WI38 (cell line): Measurements from ENCODE around the gene RING1.

ENCODE experiments used
- H3K4me3 ChIP-seq: 2 replicates; pipeline ENCODE4 v1.5.1; 2011; ENCODE audit warnings: low read depth, mild to moderate bottlenecking, control low read depth, low read length
- TF ChIP-seq, protein P1 (sequence below): IDR thresholded peaks from 2 replicates; pipeline ENCODE4 v1.5.1; 2012; ENCODE audit warnings: low read depth, mild to moderate bottlenecking, control low read depth, low read length

The RING1 gene

DNA sequence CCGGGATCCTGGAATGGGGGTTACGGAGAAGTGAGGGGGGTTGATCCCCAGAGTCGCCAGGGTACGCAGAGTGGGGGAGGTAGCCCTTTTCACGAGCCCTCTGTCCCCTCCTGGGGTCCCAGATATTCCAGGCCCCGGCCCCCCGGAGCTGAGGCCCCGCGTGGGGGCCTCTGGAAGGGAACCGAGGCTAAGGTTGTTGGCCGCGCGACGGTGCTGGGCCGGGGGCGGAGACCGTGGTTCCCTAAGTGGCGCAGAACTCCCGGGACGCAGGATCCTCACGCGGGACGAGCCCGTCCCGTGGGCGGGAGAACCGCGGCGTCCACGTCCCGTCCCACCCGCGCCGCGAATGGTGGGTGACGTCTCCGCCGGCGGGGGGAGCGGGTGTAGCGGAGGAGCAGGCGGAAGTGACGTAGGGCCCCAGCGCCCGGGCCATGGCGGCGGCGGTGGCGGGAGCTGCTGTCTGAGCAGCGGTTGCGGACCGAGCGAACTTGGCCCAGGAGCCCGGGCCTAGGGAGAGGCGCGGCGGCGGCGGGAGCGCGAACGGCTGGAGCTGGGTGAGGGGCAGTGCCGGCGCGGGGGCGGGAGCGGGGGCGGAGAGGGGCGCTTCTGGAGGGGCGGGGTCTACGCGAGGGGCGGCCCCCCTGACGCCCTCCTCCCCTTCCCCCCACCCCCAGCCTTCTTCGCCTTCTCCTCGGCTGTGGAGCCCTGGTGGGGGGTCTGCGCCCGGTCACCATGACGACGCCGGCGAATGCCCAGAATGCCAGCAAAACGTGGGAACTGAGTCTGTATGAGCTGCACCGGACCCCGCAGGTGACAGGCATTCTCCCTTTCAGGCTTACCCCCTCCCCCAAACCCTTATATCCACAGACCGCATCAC lies at the start of gene RING1:
Gene RING1, plus strand, starts transcription at position 410 of the 877 bp plus-strand sequence. Its CDS starts 323 bp downstream, at position 733.
- H3K4me3 ChIP-seq, result peak within 1 kb of the TSS; percentile 84
- TF ChIP-seq, protein P1, sequence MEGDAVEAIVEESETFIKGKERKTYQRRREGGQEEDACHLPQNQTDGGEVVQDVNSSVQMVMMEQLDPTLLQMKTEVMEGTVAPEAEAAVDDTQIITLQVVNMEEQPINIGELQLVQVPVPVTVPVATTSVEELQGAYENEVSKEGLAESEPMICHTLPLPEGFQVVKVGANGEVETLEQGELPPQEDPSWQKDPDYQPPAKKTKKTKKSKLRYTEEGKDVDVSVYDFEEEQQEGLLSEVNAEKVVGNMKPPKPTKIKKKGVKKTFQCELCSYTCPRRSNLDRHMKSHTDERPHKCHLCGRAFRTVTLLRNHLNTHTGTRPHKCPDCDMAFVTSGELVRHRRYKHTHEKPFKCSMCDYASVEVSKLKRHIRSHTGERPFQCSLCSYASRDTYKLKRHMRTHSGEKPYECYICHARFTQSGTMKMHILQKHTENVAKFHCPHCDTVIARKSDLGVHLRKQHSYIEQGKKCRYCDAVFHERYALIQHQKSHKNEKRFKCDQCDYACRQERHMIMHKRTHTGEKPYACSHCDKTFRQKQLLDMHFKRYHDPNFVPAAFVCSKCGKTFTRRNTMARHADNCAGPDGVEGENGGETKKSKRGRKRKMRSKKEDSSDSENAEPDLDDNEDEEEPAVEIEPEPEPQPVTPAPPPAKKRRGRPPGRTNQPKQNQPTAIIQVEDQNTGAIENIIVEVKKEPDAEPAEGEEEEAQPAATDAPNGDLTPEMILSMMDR, result no peak

DNA sequence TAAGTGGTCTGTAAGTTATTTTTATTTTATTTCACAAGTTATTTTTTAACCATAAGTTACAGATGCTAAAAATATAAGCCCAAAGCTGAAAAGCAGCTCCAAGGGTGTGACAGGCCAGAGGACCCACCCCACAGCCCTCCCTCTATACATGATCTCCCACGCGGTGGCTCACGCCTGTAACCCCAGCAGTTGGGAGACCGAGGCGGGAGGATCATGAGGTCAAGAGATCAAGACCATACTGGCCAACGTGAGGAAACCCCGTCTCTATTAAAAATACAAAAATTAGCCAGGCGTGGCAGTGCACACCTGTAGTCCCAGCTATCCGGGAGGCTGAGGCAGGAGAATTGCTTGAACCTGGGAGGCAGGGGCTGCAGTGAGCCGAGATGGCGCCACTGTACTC lies 48.2 kb upstream of the RING1 start:
- H3K4me3 ChIP-seq, result no peak overlapping the region
- TF ChIP-seq, protein P1, result no peak

DNA sequence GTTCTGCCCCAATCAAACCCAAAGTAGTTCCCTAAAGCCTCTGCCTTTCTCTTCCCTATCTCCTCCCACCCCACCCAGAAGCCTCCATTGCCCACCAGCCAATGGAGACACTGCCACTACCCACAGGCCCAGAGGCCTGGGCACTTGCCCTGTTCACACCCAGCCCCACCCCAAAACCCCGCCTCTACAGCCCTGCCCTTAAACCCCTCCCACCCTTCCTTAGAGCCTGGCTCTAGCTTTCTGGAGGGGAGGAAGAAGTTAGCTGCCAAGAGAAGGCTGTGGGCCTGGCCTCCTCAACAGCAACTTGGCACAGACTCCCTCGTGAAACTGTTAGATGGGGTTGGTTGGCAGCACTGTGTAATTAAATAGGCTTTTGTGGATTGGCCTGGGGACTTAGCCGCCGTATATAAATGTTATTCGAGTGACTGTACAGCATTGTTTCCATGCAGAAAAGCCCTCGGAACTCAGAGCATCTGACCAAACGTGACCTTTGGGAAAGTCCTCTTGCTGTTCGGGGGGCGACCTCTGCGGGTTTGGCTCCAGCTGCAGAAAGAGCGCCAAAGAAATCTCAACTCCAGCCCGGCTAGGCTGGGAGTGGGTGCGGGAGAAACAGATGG lies 47.5 kb upstream of the RING1 start:
- peak overlapping the region; percentile 49; the same call in 1 of the 2 replicates for H3K4me3 ChIP-seq

GRCh38 chr6:33161354-33162331 lies 46.7 kb upstream of the RING1 start:
- TF ChIP-seq, protein P1, result peak; percentile 95
- H3K4me3 ChIP-seq, result peak overlapping the region; percentile 49

More for the DNA sequence above, 47.5 kb upstream of the RING1 start:
- TF ChIP-seq, protein P1, result no peak

DNA sequence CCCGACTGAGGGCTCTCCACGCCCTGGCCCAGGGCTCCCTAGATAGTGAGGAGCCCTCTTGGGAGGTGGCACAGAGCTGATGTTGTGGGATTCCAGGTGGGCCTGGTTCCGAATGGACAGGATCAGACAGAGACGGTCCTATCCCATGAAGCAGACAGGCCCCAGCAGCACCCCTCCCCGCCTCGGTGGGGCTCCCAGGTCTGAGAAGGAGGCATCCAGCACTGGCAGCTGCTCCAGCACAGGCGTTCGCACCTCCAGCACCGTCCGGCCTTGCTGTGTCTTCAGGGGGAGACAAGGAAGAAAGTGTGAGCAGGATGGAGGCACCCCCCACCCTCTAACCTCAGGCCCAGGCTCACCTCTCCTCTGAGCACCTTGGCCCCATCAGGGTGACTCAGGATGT lies 44.8 kb upstream of the RING1 start:
- no peak overlapping the region for H3K4me3 ChIP-seq
- TF ChIP-seq, protein P1, result no peak

DNA sequence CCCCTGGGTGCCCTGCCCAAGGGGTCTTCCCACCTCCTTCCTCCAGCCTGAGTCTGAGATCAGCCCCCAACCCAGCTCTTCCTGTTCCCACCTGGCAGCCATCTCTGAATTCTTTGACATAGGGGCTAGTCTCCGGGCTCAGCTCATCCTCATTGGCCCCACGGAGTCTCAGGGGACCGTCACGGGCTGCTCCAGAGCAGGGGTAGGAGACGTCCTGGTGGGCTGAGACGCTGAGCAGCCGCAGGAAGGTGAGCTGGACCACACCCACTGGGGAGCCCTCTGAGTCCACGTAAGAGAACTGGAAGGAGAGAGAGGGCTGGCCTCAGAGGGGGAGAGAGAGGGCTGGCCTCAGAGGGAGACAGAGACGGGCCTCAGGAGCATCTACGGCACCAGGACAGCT lies 44.1 kb upstream of the RING1 start:
- TF ChIP-seq, protein P1, result no peak
- H3K4me3 ChIP-seq, result no peak overlapping the region
